Astrocyte (in vitro differentiated cells and primary cell): ENCODE results near the gene ST6GALNAC4. TPM values are rescaled to one million over a fixed set of nuclear protein-coding genes. Genes with fewer than 3 reads are reported as not detected.

ENCODE experiments used
- DNase-seq: peaks from one replicate; pipeline ENCODE4 v3.0.0-alpha.2; 2010; ENCODE audit warnings: low read depth
- FAIRE-seq: peaks from 2 replicates; lab custom pipeline; 2011; peaks lifted over from hg19 to GRCh38; lab: Jason Lieb, UNC
- H2AFZ ChIP-seq: 2 replicates; pipeline ENCODE4 v1.6.0; 2012; ENCODE audit warnings: low read depth, low read length, inconsistent platforms
- H3K27ac ChIP-seq: 2 replicates; pipeline ENCODE4 v1.5.1; 2011; ENCODE audit warnings: low read depth, low read length, inconsistent platforms
- H3K27me3 ChIP-seq: 2 replicates; pipeline ENCODE4 v1.6.0; 2011; ENCODE audit warnings: low read length, inconsistent platforms; ENCODE audit not compliant: insufficient read depth
- H3K36me3 ChIP-seq: 2 replicates; pipeline ENCODE4 v1.5.1; 2011; ENCODE audit warnings: low read length, inconsistent platforms; ENCODE audit not compliant: insufficient read depth
- H3K4me1 ChIP-seq: 2 replicates; pipeline ENCODE4 v1.5.1; 2011; ENCODE audit warnings: low read length, inconsistent platforms; ENCODE audit not compliant: insufficient read depth
- H3K4me2 ChIP-seq: 2 replicates; pipeline ENCODE4 v1.6.0; 2012; ENCODE audit warnings: low read length, inconsistent platforms
- H3K4me3 ChIP-seq: 2 replicates; pipeline ENCODE4 v1.5.1; 2011; ENCODE audit warnings: low read depth, mild to moderate bottlenecking, low read length, inconsistent platforms; ENCODE audit not compliant: insufficient read depth
- H3K79me2 ChIP-seq: 2 replicates; pipeline ENCODE4 v1.6.0; 2012; ENCODE audit warnings: mild to moderate bottlenecking, low read length, inconsistent platforms; ENCODE audit not compliant: insufficient read depth
- H3K9ac ChIP-seq: 2 replicates; pipeline ENCODE4 v1.6.0; 2012; ENCODE audit warnings: mild to moderate bottlenecking, low read length, inconsistent platforms
- H3K9me3 ChIP-seq: 2 replicates; pipeline ENCODE4 v1.5.1; 2012; ENCODE audit warnings: low read depth, mild to moderate bottlenecking, low read length, inconsistent platforms; ENCODE audit not compliant: insufficient read depth
- H4K20me1 ChIP-seq: 2 replicates; pipeline ENCODE4 v1.6.0; 2012; ENCODE audit warnings: low read length, inconsistent platforms; ENCODE audit not compliant: insufficient read depth
- H3K27ac Mint-ChIP-seq: one replicate; pipeline ENCODE4 v1.8.0; 2021; ENCODE audit warnings: mild to moderate bottlenecking, mixed read lengths; ENCODE audit not compliant: unreplicated experiment
- H3K27me3 Mint-ChIP-seq: one replicate; pipeline ENCODE4 v1.8.0; 2021; ENCODE audit warnings: low read depth, mixed read lengths; ENCODE audit not compliant: unreplicated experiment
- H3K36me3 Mint-ChIP-seq: one replicate; pipeline ENCODE4 v1.8.0; 2021; ENCODE audit warnings: low read depth, mixed read lengths; ENCODE audit not compliant: unreplicated experiment
- H3K4me1 Mint-ChIP-seq: one replicate; pipeline ENCODE4 v1.8.0; 2021; ENCODE audit warnings: low read depth, mixed read lengths; ENCODE audit not compliant: unreplicated experiment
- H3K4me3 Mint-ChIP-seq: one replicate; pipeline ENCODE4 v1.8.0; 2021; ENCODE audit warnings: mild to moderate bottlenecking, moderate library complexity, mixed read lengths; ENCODE audit not compliant: unreplicated experiment
- H3K9me3 Mint-ChIP-seq: one replicate; pipeline ENCODE4 v1.8.0; 2021; ENCODE audit warnings: mild to moderate bottlenecking, mixed read lengths; ENCODE audit not compliant: unreplicated experiment
- CTCF ChIP-seq: IDR thresholded peaks from 2 replicates; pipeline ENCODE4 v1.5.1; 2011; ENCODE audit warnings: low read depth, mild to moderate bottlenecking, inconsistent platforms, low read length, moderate library complexity; ENCODE audit not compliant: insufficient read depth
- EZH2 ChIP-seq: IDR thresholded peaks from 2 replicates; pipeline ENCODE4 v1.6.1; 2012; ENCODE audit warnings: mild to moderate bottlenecking, low read length, inconsistent platforms; ENCODE audit not compliant: insufficient read depth
- total RNA-seq: library from RNA; stranded (reverse); gene quantifications from 2 replicates; pipeline ENCODE4 v1.2.1, GENCODE V29; 2021

ST6GALNAC4 gene
- total RNA-seq, 1 donor from 2014 or later: 14.5 TPM

GRCh38 chr9:127920794-127921193, 4.0 kb upstream of the ST6GALNAC4 start:
- no peak for TF ChIP-seq EZH2
- TF ChIP-seq CTCF: no peak
- no peak overlapping the region for H3K27ac ChIP-seq
- no peak for DNase-seq
- Mint-ChIP-seq H3K4me1 (peaks cover 19% of the 10 kb centered on the region), H3K27ac (peak overlapping the region; percentile 68), H3K36me3 (peaks cover 1% of the 10 kb centered on the region), H3K27me3 (peaks cover 8% of the 10 kb centered on the region), H3K9me3 (no peaks in the 10 kb centered on the region), H3K4me3 (no peak overlapping the region)
- H3K36me3 ChIP-seq: no peaks in the 10 kb centered on the region
- no peaks in the 10 kb centered on the region for H3K9me3 ChIP-seq
- peaks cover 5% of the 10 kb centered on the region for H3K79me2 ChIP-seq
- no peaks in the 10 kb centered on the region for H4K20me1 ChIP-seq
- H3K4me1 ChIP-seq: peaks cover 48% of the 10 kb centered on the region
- H3K27me3 ChIP-seq: no peaks in the 10 kb centered on the region
- H3K9ac ChIP-seq: no peak overlapping the region
- FAIRE-seq: no peak
- H3K4me3 ChIP-seq: no peak overlapping the region
- no peak overlapping the region for H3K4me2 ChIP-seq
- no peak overlapping the region for H2AFZ ChIP-seq

- Histone ChIP-seq H3K4me3 (no peak overlapping the region), H4K20me1 (no peaks in the 10 kb centered on the region), H3K4me1 (peaks cover 48% of the 10 kb centered on the region), H3K27me3 (no peaks in the 10 kb centered on the region), H3K9me3 (no peaks in the 10 kb centered on the region), H3K4me2 (peak overlapping the region; percentile 51), H3K9ac (peak overlapping the region; percentile 37), H3K27ac (peak overlapping the region; percentile 70), H2AFZ (no peak overlapping the region), H3K36me3 (no peaks in the 10 kb centered on the region), H3K79me2 (peaks cover 8% of the 10 kb centered on the region)
- peak; percentile 98 for DNase-seq
- peak overlapping the region; percentile 81 for H3K27ac Mint-ChIP-seq
- no peaks in the 10 kb centered on the region for H3K27me3 Mint-ChIP-seq
- peak; percentile 93 for FAIRE-seq
- peak overlapping the region; percentile 36 for H3K4me3 Mint-ChIP-seq
- no peak for TF ChIP-seq EZH2
- no peak for TF ChIP-seq CTCF
- H3K36me3 Mint-ChIP-seq: peaks cover 1% of the 10 kb centered on the region
- no peaks in the 10 kb centered on the region for H3K9me3 Mint-ChIP-seq
- H3K4me1 Mint-ChIP-seq: peaks cover 19% of the 10 kb centered on the region
These were observed 2.5 kb upstream of the ST6GALNAC4 start for GRCh38 chr9:127919253-127919815.
